GM12801 (cell line): ENCODE results near the gene DEFB112.

Experiments used
- CTCF ChIP-seq: IDR thresholded peaks from one replicate; pipeline ENCODE4 v1.5.1; 2011; ENCODE audit warnings: control low read depth; ENCODE audit not compliant: insufficient read length; ENCODE audit errors: extremely low read depth

DEFB112 gene

GRCh38 chr6:50049829-50050228 lies at the start of gene DEFB112:
TSS of gene DEFB112 (minus strand) at chr6:50049929. CDS start at chr6:50049869, 60 bp downstream.
- TF ChIP-seq CTCF = no peak

GRCh38 chr6:50098641-50098993 lies 48.9 kb upstream of the DEFB112 start:
- TF ChIP-seq CTCF = no peak

GRCh38 chr6:50097966-50098640 lies 48.4 kb upstream of the DEFB112 start:
- TF ChIP-seq CTCF = no peak

- TF ChIP-seq CTCF = no peak
Observed at GRCh38 chr6:50096296-50096695, 46.6 kb upstream of the DEFB112 start.

GRCh38 chr6:50093938-50094272 lies 44.2 kb upstream of the DEFB112 start:
- no peak for TF ChIP-seq CTCF

- no peak for TF ChIP-seq CTCF
Observed at GRCh38 chr6:50093116-50093937, 43.6 kb upstream of the DEFB112 start.

GRCh38 chr6:50091641-50092040 lies 41.9 kb upstream of the DEFB112 start:
- no peak for TF ChIP-seq CTCF
